Stimulated activated CD4-positive, alpha-beta T cell treated with anti-CD3 and anti-CD28 coated beads, Interleukin-2, amount 100 ng/mL, for 4 hours (primary cell): ENCODE results near the gene SCN4B.

Experiments used
- DNase-seq: peaks from one replicate; pipeline ENCODE4 v3.0.0-alpha.2; 2020; ENCODE audit warnings: low read depth

SCN4B gene

DNA sequence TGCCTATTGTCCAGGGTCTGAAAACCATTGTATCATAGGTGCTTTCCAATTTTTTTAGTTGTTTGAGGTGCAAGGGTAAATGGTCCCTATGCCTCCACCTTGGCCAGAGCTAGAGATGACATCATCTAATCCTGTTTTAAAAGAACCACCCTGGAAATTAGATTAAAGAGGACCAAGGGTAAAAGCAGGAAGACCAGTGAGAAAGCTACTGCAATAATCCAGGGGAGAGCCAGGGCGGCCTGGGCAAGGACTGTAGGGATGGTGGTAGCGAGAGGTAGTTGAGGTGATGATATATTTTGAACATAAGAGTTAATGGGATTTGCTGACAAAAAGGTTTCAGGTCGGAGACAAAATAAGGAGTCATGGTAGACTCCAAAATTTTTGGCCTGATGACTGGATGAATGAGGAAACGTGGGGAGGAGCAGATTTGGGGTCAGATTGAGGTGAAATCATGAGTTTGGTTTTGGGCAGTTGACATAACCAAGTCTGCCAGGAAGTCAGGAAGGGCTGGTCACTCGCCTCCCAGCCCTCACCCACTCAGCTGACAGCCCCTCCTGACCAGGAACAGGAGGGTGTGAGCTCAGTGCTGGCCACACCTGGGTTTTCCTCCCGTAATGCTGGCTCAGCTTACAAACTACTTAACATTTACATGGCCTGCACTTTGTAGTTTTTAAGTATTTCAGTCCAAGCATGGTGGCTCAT is 23.0 kb downstream of the SCN4B start:
- no peak for DNase-seq

DNA sequence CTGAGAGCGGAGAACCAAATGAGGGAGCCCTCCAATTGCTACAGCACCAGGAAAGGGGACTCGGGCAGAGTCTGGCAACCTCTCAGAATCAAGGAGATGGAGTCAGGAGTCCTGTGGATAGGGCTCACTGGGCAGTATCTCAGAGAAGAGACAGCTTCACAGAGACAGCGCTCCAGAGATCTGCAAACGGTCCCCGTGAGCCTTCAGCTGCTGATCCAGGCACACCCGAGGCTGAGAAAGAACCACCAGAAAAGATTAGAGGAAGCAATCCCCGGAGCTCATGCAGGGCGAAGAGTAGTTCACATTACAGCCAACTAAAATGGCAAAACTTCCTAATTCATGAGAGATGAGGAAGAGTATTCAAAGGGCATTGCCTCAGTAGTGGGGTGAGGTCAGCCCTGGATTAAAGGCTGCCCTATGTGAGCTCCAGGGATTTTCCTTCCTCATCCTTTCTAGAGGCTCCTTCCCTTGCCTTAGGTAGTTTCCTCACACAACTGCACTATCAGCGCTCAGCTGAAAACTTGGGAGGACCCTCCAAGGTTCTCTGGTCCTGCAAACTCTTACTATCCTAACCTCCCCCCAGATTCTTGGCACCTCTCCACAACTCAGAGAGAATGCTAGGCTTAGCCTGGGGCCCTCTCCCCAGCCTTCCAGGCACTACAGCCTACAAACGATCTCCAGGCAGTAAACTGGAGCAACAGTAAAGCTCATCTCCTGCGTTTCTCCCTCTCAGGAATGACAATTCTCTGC is 23.7 kb downstream of the SCN4B start:
- no peak for DNase-seq

DNA sequence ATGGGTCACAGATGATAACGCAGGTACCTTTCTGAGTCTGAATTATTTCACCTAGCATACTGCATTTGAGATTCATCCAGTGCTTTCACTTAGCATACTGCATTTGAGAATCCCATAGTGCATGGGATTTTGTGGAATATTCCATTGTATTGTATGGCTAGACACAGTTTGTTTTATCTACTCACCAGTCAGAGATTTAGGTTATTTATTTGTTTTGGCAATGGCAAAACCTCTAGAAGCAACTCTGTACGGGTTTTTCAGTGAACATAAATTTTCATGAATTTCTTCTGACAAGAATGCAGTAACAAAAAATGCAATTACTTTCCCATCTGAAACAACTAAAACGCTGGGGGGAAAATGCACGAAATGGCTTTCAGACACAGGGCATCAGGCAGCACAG is 24.3 kb downstream of the SCN4B start:
- DNase-seq, result no peak

DNA sequence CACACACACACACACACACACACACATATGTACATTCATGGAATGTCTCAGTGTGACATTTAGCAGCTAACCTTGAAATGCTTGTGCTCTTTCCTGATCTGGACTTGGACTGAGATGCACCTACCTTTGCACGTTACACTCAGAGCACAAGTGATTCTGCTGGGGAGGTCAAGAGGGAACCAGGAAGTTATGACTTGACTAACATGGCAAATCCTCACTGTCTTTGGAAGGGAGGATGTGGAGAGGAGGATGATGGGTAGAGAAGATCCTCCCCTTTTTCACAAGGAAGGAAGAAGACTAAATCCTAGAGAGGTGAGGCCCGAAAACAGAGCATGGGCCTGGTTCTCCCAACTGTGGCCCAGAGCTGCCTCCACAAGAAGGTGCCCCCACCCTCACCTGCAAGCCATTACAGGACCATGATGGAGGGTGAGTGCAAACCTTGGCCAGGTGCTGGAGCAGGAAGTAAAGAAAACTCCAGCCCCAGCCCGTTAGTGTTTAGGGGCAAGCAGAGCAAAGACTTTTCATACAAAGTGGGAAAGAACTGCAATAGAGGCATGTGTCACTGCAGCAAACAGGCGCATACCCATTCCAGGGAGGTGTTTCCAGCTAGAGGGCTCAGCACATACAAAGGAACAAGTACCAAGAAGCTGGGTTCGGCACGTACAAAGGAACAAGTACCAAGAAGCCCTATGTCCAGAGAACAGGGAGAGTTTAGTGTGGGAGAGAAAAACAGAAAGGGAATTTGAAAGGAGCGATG is 26.4 kb downstream of the SCN4B start:
- no peak for DNase-seq

DNA sequence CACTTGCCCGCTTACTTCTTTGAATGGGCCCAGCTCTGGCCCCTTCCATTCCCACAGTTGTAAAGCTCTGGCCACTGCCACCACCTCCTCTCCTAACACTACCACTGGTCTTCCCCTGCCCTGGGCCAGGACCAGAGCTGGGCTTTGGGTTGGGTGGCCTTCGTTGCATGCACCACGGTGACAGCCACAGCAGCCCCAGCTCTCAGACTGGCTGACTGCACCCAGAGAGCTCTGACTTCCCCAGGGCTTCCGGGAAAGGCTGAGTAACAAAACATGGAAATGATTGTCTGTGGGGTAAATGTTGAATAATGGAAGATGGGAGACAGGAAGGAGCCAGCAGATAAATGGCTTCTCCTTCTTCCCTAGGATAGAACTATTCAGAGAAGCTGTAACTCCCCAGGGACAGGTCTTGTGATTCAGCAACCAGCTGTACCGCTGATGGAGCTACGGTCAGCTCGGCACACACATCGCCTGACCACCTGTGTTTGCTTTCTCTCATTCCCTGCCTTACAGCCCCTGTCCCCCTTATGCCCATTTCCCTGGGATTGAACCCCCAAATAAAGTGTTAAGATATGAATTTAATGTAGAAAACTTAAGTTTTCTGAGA is 27.6 kb downstream of the SCN4B start:
- no peak for DNase-seq

DNA sequence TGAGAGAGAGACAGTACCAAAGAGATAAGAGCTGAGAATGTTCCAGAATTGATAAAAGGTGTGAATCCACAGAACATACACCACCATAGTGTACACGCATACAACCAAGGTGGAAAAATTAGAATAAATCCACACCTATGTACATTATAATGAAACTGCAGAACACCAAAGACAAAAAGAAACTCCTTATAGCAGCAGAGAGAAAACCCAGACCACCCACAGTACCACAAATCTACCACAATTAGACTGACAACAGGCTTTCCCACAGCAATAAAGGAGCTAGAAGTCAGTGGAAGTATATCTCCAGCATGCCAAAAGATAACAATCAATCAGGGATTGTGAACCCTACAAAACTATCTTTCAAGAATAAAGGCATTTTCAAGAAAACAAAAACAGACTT is 31.8 kb downstream of the SCN4B start:
- no peak for DNase-seq

DNA sequence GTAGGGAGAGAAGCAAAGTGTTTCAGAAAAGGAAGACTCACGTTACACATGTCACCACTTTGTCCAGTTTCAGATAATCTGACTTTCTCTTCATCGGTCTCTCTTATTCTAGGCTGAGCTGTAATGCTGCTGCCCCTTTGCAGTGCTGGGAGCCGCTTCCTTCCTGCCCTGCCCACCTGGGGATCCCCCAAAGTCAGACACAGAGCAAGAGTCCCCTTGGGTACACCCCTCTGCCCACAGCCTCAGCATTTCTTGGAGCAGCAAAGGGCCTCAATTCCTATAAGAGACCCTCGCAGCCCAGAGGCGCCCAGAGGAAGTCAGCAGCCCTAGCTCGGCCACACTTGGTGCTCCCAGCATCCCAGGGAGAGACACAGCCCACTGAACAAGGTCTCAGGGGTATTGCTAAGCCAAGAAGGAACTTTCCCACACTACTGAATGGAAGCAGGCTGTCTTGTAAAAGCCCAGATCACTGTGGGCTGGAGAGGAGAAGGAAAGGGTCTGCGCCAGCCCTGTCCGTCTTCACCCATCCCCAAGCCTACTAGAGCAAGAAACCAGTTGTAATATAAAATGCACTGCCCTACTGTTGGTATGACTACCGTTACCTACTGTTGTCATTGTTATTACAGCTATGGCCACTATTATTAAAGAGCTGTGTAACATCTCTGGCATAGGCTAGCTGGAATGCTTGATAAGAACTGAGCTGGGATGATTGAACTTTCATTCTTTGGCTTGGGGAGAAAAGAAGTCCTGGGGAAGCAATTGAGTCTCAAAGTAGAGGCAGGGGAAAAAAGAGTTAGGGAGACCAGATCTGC is 34.6 kb downstream of the SCN4B start:
- no peak for DNase-seq

DNA sequence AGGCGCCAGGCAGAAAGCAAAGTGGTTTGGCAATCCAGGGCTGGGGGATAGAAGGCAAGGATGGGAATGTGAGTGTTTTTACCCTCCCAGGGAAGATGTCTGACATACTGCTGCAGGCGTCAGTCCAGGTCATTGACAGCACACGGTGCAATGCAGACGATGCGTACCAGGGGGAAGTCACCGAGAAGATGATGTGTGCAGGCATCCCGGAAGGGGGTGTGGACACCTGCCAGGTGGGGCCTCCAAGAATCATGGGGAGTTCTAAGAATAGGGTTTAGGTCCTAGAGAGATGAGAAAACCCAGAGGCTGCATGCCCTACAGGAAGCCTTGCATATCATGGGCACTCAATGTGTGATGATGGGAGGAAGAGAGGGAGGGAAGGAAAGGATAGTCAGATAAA is 37.6 kb downstream of the SCN4B start:
- DNase-seq, result no peak

DNA sequence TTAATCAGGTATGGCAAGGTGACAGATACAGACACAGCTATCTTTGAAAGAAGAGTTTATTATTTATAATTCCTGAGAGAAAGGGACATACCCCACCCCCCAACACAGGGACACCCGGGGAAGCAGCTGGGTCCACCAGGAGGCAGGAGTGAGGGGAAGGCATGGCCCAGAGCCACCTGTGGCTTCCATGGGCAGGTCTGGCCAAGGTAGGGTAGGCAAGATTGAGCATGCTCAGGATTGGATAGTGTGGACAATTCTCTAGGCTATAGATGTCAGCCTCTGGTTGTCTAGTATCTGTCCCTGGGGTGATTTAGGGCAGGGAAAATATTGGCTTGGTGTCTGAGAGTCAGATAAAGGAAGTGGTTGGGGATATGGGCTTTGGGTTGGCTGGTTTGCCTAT is 38.4 kb downstream of the SCN4B start:
- DNase-seq, result no peak

DNA sequence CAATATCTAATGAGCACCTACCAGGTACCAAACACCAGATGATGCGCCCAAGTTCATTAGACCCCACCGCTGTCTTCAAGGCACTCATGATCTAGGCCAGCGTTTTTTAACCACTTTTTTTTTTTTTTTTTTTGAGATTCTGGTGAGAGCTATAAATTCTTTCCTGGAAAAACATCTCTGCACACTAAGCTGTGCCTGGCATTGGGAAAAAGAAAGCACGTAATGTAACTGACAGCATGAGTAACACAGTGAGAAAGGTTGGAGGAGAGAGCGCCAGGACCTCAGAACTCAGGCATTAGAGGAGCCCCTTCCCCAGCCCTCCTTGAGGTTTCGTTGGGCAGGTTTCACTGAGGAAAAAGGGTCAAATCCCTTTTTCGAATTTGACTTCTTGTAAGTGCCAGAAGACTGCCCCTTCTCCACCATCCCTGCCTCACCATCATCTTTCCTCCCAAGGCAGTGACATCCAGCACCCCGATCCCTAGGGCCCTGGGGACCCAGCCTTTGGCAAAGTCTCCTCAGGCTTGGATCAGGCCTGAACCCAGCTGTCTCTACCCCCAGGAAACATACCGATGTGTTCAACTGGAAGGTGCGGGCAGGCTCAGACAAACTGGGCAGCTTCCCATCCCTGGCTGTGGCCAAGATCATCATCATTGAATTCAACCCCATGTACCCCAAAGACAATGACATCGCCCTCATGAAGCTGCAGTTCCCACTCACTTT is 39.8 kb downstream of the SCN4B start:
- no peak for DNase-seq

DNA sequence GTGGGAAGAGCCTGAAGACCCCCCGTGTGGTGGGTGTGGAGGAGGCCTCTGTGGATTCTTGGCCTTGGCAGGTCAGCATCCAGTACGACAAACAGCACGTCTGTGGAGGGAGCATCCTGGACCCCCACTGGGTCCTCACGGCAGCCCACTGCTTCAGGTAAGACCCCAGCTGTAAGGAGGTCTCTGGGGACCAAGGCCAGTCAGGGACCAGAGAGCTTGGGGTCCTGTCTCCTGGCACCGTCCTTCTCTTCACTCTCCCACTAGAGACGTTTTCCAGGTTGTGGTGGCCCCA is 40.9 kb downstream of the SCN4B start:
- no peak for DNase-seq

DNA sequence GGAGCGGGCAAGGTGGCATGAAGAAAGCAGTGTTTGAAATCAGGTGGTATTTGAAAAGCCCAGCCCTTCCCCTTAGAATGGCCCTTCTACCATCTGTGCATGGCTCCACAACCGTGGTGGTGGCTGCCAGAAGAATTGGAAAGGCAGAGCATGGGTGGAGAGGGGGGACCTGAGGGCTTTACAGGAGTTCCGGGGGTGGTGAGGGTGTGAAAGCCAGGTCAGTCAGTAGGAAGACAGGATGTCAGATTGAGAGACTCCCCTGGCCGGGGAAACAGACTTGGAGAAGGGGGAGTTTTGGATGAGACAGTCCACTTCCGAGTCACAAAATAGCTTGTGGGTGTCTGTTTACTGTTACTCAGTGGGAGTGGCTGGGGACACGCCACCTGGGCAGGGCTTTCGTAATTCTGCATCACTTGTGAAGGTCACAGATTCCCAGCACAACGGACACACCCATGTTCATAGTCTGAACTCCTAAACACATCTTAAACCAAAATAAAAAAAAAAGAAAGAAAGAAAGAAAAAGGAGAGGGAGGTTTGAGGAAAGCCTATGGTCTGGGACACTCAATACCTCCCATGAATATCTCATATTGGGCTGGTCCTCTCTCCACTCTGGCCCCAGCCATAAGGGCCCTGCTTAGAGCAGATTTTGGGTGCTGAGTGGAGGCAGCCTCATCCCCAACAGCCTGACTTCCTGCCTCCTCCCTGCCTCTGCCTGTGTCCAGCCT is 41.4 kb downstream of the SCN4B start:
- DNase-seq, result no peak

DNA sequence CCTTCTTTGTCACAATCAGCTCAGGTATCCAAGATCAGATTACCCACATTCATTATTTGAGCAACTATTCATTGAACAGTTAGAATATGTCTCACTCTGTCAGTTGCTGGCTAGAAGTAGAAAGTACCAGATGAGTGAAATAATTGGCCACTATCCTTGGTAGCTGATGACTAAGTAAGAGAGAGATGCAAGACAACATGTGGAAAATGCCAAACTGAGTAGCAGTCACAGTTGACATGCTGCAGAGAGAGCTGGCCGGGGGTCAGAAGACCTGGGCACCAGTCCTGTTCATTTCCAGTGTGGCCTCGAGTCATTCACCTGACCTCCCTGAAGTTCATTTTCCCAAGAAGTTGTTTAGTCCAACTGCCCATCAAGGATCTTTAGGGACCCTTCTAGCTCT is 43.4 kb downstream of the SCN4B start:
- no peak for DNase-seq

DNA sequence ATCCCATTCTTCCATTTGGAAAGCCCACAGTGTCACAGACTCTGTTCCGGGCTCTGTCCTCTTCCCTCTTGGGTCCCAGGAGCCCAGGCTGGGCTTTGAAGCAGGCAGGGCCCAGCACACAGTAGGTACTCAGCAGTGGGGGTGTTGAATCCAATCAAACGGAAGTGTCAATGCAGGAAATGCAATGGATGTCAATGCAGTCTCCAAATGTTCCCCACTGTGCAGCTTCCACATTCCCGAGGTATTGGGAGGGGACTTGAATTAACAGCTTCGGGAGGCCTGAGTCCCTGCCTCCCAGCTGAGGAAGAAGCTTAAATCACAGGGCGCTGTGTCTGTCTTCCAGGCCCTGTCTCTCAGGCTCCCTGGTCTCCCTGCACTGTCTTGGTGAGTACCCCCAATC is 44.1 kb downstream of the SCN4B start:
- no peak for DNase-seq

DNA sequence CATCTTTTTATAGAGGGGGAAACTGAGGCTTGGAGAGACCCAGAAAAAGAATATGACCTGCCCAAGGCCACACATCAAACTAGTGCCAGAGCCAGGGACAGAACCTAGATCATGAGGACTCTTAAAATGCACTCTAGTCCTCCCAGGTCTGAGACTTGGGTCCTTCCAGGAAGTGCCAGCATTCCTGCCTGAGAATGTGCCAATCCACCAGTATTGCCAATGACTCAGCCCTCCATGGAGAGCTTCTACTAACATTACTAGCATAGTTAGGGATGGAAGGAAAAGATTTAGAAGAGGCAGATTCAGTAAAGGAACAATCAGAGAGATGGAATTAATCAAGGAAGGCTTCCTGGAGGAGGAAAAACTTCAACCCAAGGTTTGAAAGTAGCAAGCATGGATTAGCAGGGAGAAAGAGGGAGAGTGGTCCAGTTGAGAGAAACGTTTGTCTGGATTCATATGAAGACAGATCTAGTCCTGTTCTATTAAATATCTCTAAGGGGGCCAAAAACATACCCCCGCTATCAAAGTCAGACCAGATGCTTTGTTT is 45.8 kb downstream of the SCN4B start:
- DNase-seq, result no peak

DNA sequence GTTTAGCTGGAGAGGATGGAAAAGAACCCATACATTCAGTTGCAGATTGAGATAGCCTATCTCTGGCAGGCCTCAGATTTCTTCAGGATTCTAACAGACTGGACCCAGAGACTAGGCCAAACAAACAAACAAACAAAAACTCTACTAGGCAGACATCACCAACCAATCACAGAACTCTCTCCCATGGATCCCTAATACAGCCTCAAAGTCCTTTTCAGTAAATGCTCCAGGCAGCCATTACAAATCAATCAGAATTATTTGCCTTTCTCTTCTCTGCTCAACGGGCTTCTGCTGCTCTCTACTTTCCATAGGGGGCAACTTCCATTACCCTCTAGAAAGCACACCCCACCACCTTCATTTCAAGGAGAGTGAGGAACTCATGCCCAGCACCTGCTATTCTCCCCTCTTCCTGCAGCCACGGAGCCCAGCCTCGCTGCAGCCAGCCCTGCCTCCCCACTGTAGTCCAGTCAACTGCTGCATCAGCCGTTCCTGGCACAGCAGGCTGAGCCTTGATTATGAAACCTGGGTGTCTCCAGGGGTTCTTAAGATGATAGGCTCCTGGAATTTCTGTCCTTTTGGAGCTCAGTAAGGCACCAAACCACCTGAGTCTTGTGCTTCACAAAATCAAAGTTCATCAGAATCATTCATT is 46.8 kb downstream of the SCN4B start:
- no peak for DNase-seq

DNA sequence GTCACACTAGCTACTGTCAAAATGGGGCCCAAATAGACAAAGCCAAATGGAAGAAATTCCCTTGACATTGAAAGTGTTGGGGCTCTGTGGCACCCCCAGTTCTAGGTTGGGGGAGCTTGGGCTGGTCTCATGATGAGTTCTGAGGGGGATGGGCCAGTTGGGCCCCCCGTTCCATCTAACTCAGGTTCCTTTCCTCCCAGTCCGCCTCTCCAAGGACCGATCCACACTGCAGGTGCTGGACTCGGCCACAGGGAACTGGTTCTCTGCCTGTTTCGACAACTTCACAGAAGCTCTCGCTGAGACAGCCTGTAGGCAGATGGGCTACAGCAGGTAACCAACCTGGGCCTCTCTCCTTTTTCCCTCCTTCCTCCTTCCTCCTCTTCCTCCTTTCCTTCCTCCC is 48.1 kb downstream of the SCN4B start:
- DNase-seq, result no peak

DNA sequence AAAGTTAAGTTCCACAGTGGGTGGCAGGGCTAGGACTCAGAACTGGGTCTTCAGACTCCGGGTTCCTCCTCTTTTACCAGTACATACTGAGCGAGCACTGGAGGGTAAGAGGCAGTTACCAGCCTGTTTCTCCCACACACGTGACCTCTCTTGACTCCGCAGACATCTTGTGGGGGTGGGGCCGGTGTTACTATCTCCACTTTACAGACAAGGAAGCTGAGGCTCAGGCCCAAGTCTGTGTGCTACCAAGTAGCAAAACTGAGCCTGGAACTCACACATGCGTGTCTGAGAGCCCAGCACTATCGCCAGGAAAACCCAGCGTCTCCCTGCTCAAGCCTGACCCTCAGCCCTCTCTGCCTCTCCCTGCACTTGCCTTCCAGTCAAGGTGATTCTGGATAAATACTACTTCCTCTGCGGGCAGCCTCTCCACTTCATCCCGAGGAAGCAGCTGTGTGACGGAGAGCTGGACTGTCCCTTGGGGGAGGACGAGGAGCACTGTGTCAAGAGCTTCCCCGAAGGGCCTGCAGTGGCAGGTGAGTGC is 49.8 kb downstream of the SCN4B start:
- no peak for DNase-seq

DNA sequence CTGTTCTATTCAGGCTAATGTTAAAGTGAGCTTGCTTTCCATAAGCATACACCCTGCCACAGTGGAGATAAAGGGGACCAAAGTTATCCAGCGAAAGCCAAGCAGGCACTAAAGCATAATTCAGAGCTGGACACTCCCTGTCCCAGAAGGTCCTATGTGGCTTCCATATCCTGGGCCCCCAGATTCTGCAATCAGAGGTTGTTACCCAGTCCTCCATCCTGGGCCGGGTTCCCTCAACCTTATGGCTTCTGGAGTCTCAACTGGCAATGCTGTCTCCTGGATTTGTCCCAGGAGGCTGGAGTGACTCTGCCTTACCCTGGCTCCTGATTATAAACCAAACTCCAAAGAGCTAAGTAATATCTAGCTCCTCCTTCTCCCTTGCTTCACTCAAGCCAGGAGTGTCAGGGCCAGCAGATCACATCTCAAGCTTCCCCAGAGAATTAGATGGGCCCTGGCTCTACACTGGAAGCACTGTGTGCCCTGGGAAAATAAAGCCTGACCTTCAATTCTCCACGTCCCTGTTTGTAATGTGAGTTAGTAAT is 51.9 kb downstream of the SCN4B start:
- no peak for DNase-seq
